DMS53 treated with DMSO at 0.1 percent for 48 hours (cell line): ENCODE data around the gene TMC8.
"Not testable (repeated sequence)": the region's sequence is repeated elsewhere in the genome, so short reads cannot be mapped to it uniquely, and the experiment has no call there.

ENCODE experiments used
- DNase-seq: peaks from one replicate; lab custom pipeline; 2025; ENCODE audit not compliant: unreplicated experiment; lab: John Stamatoyannopoulos, UW

Gene TMC8

DNA sequence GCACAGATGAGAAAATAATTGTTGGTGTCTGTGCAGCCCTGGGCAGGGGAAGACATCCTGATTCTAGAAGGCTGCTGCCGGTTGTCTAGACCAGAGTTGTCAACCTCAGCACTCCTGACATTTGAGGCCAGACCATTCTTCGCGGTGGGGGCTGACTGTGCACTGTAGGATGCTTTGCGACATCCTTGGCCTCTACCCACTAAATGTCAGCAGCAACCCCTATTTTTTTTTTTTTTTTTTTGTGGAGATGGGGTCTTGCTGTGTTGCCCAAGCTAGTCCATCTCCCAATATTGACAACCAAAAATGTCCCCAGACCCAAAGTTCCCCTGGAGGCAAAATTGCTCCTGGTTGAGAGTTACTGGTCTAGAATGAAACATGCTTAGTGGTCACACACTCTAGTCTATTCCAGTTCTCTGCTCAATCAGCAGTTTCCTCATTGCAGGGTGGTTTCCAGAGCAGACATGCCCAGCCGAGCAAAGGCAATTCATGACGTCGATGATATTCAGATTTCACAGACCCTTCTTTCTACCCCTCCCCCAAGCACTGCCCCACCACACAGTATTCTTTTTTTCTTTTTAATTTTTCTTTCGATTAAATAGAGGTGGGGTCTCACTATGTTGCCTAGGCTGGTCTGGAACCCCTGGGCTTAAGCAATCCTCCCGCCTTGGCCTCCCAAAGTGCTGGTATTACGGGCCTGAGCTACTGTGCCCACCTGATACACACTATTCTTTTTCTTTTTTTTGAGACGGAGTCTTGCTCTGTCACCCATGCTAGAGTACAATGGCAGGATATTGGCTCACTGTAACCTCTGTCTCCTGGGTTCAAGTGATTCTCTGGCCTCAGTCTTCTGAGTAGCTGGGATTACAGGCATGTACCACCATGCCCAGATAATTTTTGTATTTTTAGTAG lies 24.6 kb downstream of the TMC8 start:
- no peak for DNase-seq

DNA sequence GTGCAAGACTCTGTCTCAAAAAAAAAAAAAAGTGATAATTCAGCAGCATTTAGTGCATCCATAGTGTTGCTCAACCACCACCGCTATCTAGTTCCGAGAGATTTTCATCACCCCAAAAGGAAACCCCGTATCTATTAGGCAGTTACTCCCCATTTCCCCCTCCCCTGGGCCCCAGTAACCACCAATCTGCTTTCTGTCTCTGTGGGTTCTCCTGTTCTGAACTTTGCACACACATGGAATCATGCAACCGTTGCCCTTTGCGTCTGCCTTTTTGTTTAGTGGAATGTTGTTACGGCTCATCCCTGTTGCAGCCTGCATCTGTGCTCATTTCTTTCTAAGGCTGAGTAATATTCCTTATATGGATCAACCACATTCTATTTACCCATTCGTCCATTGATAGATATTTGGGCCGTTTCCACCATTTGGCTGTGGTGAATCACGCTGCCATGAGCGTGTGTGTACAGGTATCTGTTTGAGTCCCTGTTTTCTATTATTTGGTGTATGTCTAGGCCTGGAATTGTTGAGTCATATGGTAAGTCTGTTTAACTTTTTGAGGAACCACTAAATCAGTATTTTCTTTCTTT lies 29.1 kb downstream of the TMC8 start:
- no peak for DNase-seq

DNA sequence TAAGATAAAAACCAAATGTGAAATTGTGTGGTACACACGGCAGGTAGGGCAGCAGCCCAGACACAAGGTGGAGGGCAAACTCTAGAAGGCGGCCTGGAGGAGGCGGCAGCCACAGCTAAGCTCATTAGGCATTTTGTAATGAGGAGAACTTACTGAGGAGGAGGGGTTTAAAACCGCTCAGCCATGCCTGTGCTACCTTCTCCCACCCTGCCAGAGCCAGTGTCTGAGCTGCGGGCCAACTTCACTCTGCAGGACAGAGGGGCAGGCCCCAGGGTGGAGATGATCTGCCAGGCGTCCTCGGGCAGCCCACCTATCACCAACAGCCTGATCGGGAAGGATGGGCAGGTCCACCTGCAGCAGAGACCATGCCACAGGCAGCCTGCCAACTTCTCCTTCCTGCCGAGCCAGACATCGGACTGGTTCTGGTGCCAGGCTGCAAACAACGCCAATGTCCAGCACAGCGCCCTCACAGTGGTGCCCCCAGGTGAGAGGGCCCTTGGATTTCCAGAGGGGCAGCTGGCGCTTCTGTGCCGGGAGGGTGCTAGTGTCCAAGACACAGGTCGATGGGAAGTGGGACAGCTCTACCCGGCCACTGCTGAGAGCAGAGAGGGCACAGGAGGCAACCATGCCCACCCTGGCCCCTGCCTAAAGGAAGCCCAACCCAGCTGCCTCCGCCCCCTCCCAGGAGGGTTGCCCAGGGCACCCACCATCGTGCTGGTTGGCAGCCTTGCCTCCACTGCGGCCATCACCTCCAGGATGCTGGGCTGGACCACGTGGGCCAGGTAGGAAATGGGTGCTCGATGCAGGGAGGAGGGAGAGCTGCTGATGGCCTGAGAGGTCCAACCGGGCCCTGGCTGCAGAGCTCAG lies 33.5 kb downstream of the TMC8 start:
- no peak for DNase-seq

DNA sequence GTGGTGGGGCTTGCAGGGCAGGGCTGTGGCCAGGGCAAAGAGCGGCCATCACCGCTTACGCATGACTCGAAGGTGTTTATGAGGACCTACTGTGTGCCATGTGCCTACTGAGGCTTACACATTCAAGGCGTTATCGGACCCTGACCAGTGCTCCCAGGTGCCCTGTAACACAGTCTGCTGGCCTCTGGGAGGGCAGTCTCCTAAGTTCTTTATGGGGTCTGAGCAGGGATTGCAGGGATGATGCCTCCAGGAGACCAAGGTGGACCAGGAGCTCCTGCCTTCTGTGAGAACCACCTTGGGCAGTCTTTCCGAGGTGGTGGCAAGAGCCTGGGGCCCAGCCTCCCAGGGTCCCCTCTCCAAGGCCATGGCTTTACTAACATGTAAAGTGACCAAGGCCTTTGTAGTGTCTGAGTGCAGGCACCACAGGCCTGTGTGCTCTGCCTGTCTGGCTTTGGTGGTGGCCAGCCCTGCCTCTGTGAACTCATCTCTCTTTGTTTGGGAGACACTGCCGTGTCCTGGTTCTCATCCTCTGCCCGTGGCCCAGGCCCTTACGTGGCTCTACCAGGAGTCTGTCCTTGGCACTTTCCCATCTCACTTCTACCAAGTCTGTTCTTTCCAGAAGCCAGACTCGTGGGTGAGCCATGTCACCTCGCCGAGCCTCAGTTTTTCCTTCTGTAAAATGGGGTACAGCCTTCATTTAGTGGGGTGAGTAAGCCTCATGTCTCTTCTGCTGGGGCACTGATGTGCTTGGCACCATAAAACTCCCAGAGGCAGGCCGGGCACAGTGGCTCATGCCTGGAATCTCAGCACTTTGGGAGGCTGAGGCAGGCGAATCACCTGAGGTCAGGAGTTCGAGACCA lies 34.4 kb downstream of the TMC8 start:
- no peak for DNase-seq

DNA sequence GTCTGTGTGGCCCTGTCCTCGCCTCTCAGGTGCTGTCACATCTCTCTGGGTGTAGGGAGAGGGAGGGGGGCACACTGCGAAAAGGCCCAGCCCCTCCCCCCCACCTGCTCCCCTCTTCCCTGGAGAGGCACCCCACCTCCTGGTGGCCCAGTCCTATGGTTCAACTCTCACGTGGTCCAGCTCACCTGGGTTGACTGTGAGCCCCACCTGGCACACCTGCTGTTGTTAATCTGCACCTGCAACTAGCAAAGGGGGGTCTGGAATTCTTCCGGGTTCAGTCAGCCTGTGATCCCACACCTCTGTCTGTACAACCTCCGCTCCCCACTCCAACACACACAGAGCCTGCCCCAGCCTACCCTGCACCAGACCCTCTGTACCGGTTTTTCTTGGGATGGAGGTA lies 35.8 kb downstream of the TMC8 start:
- no peak for DNase-seq

DNA sequence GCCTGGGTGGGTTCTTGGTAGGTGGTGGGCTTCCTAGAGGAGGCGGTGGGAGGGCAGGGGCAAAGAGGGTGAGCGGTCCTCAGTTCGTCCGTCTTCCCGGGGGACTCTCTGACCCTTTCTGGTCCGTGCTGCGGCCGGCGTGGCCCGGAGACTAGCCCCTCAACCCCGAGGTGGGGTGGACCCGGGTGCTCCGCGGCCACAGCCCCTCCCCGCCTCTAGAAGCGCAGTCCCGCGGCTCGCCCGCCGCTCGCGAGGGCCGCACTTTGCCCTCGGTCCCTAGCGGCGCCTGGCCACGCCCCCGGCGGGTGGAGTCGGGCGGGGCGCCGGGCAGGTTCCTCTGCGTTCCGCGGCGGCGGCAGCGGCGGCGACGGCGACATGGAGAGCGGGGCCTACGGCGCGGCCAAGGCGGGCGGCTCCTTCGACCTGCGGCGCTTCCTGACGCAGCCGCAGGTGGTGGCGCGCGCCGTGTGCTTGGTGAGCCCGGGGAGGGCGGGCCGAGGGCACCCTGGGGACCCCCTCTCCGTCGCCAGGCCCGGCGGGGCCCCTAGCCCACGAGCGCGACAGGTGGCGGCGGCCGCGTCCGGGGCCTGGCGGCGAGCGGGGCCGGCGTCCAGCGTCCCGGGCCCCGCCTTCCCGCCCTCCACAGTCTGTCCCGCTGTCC lies 37.8 kb downstream of the TMC8 start, which contains the start of gene SYNGR2:
SYNGR2 (plus strand) TSS at position 340 of the 661 bp plus-strand sequence; CDS start at position 376, 36 bp downstream.
- peak; percentile 66 for DNase-seq

DNA sequence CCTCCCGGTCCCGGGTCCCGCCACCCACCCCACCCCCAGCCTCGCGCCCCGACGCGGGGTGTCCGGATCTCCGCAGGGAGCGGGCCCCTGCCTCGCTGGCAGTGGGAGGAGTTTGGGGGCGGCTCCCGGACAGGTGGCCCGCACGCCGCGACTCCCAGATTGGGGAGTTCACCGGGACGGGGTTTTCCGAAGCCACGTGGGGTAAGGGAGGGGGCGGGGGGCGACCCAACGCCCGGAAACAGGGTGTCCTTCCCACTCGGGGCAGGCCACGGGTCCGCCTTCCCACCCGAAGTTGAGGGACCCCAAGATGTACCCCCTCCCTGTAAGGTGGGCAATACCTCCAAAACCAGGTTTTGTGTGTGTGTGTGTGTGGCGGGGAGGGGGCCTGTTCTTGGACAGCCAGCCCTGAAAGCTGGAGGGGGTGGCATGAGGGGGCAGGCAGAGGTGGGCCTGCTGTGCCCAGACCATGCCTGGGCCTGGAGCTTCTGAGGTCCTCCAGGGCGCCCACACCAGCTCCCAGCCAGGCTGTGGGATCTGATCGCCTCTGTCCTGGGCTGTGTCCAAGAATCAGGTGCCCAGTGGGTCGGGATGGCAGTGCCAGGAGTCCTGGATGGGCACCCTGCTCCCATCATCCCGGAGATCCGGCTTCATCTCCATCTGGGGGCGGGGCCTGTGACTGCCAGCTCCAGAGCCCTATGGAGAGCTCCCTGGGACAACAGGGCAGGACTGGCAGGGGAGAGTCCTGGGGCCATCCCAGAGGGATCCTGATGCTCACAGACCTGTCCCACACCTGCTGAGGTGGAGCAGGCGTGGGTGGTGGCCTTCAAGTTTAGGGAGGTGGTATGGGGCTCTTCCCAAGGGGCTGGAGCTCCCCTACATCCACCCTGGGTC lies 38.6 kb downstream of the TMC8 start:
- peak; percentile 31 for DNase-seq

DNA sequence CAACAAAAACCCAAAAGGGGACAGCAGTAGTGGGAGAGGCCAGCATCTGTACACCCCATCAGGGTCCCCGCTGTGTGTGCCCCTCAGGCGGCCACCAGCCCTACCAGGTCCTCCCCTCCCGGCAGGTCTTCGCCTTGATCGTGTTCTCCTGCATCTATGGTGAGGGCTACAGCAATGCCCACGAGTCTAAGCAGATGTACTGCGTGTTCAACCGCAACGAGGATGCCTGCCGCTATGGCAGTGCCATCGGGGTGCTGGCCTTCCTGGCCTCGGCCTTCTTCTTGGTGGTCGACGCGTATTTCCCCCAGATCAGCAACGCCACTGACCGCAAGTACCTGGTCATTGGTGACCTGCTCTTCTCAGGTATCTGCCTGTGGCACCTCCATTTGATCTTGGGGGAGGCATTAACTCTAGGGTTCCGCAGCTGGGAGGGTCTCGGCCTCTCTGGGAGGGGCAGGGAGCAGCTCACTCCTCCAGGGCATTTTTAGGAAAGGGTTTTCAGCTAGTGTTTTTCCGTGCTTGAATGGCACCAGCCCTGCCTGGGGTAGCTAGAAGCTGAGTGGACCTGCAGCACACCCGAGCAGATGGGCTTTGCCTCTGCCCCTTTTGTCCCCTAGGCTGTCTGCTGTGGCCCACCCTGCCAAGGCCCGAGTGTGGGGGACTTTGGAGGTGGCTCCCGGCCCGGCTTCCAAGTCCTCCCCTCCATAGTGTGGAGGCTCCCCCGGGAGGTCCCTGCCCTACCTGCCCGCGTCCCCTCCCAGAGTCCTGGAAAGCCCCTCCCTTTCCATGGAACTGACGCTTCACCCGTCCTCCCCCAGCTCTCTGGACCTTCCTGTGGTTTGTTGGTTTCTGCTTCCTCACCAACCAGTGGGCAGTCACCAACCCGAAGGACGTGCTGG lies 40.4 kb downstream of the TMC8 start:
- DNase-seq = no peak

DNA sequence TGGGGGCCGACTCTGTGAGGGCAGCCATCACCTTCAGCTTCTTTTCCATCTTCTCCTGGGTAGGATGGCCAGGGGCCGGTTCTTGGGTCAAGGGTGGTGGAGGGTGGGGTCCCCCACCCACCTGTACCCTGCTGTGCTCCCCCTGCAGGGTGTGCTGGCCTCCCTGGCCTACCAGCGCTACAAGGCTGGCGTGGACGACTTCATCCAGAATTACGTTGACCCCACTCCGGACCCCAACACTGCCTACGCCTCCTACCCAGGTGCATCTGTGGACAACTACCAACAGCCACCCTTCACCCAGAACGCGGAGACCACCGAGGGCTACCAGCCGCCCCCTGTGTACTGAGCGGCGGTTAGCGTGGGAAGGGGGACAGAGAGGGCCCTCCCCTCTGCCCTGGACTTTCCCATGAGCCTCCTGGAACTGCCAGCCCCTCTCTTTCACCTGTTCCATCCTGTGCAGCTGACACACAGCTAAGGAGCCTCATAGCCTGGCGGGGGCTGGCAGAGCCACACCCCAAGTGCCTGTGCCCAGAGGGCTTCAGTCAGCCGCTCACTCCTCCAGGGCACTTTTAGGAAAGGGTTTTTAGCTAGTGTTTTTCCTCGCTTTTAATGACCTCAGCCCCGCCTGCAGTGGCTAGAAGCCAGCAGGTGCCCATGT lies 41.1 kb downstream of the TMC8 start:
- not testable (repeated sequence) for DNase-seq

DNA sequence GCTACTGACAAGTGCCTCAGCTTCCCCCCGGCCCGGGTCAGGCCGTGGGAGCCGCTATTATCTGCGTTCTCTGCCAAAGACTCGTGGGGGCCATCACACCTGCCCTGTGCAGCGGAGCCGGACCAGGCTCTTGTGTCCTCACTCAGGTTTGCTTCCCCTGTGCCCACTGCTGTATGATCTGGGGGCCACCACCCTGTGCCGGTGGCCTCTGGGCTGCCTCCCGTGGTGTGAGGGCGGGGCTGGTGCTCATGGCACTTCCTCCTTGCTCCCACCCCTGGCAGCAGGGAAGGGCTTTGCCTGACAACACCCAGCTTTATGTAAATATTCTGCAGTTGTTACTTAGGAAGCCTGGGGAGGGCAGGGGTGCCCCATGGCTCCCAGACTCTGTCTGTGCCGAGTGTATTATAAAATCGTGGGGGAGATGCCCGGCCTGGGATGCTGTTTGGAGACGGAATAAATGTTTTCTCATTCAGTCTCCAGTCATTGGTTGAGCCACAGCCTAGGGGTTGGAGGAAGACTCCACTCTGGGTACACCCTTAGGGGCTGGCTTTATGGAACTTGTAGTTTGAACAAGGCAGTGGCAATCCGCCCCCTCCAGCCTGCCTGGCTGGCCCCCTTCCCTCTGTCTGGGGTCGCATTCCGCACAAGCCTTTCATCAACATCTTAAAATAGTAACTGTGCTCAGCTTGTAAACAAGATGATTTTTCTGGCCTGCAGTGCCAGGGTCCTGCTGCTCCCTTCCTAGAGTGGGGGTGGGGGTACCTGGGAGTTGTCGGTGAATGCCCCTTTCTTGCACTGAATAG lies 41.9 kb downstream of the TMC8 start:
- DNase-seq = no peak

DNA sequence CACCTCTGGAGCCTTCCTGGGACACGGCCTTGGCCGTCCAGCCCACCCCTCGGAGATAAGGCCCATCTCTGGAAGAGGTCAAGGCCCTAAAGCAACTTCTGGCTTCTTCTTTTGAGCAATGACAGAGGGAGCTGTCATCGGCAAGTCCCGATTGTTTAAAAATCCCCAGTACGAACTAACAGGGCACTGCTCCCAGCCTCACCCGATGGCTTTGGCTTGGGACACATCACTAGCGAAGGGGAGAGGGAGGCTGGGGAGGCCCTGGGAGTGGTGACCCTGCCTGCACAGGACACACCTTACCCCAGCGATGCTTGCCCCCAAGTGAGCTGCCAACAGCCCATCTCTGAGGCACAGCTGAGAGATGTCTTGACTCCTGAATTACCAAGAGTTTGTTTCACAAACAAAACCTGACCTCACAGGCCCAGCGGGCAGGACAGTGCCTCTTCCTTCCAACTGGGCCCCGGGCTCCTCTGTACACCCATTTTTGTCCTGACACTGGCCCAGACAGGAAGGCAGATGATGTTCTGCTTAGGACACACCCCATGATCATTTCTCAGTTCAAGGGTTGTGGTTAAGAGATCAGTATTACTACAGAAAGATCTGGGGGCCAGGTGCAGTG lies 42.6 kb downstream of the TMC8 start:
- no peak for DNase-seq

DNA sequence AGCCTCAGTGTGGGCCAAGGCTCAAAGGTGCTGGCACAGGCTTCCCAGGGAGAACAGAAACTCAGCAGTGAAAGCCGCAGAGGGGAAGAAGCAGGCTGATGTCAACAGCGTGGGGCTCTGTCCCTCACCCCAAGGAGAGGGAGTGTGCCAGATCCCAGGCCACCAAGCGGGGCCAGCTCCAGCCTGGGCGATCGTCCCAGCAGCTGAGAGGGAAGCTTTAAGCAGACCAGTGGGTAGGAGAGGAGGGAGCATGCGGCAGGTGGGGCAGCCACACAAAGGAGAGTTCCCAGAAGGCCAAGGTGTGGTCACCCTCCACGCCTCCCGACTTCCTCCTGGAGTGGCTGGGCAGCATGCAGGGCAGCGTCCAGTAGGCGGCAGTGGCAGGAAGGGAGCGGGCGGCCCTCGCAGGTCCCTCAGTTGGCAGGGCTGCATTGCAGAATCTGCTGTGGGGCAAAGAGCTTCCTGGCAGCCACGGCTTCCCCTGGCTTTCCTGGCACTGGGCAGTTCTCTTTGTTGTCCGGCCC lies 43.8 kb downstream of the TMC8 start:
- DNase-seq = peak; percentile 93

DNA sequence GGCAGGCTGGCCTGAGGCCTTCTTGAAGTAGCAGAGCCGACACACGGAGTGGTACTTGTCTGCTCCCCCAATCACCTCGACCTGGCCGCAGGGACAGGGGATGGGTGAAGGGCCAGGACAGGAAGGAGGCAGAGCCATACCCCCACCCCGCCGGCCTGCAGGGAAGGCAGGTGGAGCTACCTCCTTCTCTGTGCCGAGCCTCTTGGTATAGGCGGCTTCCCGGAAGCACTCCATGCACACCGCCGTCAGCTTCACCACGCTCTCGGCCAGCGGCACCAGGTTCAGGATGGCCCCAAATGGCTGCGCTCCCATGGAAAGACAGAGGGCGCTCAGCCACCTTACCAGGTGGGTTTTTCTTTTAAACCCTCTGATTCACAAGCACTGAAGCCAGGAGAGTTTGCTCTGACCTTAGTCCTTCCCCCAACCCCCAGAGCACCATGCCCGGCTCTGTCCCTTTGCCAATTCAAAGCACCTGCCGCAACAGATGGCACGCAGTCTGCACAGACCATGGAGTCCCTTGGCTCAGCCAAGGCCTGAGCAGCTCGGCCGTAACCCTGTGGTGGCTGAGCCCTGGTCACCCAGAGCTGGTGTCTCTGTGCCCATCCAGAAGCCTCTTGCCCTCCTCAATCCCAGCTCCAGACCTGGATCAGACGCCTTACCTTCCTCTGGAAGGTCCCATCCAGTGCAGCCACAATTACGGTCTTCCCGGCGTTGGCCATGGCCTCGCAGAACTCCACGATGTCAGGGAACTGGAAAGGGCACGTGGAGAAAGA lies 44.5 kb downstream of the TMC8 start:
- peak; percentile 92 for DNase-seq

DNA sequence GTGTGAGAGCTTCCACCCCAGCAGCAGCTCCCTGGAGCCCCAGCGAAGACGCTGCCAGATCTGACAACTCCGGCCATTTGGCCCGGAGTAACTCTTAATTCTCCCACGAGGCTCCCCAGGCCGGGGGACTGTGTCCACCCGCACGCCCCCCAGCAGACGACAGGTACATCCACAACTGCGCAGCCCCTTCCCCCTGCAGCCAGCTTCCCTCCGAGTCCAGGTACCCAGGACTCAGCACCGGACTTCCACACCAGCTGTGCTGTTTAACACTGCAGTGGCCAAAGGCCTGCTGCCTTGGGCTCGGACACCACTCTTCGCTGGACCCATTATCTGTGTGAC lies 45.0 kb downstream of the TMC8 start:
- DNase-seq = no peak

DNA sequence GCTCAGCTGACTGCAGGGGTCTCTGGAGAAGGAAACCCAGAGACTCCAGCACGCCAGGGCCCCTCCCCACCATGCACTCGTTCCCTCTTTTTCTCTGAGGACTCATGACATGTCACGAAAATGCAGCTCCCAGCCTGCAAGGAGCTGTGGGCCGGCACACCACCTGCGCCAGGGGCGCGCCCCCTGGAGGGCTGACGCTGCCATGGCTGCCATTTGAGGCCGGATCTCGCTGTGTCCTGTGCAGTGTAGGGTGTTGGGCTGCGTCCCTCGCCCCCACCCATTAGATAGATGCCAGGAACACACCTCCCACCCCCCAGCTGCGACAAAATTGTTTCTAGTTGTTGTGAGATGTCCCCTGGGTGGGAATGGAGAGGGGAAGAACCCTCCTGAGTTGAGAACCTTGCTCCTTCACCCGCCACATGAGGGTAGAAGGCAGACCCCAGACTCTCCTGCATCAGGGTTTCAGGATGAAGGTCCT lies 46.0 kb downstream of the TMC8 start:
- DNase-seq = no peak
